HFF-Myc (cell line): ENCODE results near the gene ST3GAL3.

ENCODE experiments used
- DNase-seq: peaks from one replicate; pipeline ENCODE4 v3.0.0-alpha.2; 2011; ENCODE audit warnings: low read depth; ENCODE audit errors: extremely low read depth
- H3K4me3 ChIP-seq: replicated peaks from 2 replicates; pipeline ENCODE4 v1.5.1; 2011; ENCODE audit warnings: low read depth, mild to moderate bottlenecking, control low read depth, low read length
- TF ChIP-seq, protein P1 (sequence below): IDR thresholded peaks from 2 replicates; pipeline ENCODE4 v1.5.1; 2012; ENCODE audit warnings: mild to moderate bottlenecking, low read depth, low read length, control low read depth; ENCODE audit errors: missing control alignments

ST3GAL3 gene

DNA sequence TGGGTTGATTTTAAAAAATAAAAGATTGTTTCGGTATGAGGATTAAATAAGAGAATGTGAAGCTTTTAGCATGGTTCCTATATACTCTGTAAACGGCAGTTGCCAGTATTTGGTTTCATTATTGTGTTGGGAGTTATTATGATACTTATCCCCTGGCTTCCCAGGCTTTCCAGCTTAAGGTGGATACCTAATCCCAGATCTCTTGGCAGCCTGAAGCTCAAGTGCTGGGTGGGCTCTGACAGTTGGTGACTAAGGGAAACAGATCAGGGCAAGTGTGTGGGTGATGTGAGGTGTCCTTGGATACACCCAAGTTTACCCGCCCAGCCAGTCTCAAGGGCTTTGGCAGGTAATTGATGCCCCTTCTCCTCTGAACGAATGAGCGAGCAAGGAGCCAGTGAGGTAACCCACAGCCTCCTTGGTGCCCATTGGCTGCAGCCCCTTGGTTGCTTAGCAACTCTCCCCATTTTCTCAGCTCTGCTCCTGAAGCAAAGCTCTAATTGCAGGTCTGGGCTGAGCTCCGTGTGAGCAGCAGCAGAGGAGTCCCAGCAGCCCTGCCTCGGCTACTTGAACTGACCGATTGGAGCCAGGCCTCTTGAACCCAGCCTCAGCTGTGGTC, 245.5 kb downstream of the ST3GAL3 start:
- DNase-seq = no peak
- TF ChIP-seq, protein P1, sequence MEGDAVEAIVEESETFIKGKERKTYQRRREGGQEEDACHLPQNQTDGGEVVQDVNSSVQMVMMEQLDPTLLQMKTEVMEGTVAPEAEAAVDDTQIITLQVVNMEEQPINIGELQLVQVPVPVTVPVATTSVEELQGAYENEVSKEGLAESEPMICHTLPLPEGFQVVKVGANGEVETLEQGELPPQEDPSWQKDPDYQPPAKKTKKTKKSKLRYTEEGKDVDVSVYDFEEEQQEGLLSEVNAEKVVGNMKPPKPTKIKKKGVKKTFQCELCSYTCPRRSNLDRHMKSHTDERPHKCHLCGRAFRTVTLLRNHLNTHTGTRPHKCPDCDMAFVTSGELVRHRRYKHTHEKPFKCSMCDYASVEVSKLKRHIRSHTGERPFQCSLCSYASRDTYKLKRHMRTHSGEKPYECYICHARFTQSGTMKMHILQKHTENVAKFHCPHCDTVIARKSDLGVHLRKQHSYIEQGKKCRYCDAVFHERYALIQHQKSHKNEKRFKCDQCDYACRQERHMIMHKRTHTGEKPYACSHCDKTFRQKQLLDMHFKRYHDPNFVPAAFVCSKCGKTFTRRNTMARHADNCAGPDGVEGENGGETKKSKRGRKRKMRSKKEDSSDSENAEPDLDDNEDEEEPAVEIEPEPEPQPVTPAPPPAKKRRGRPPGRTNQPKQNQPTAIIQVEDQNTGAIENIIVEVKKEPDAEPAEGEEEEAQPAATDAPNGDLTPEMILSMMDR = no peak
- H3K4me3 ChIP-seq = no peak overlapping the region

DNA sequence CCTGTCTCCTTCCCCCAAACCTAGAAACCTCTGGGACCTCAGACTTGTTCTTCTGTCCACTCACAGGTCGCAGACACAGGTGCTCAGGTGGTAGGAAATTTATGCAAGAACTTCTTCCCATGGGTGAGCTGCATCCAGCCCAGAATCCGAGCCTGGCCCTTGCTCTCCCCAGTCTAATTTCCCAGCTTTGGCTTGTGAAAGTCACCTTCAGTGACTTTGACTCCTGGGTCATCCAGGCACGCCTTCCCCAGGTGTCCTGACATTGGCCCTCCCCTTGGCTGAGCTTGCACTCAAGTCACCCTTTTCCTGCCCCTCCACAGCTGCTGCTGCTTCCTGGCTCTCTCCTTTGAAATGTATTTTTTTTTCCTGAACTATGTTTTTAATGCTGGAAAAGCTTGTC, 246.0 kb downstream of the ST3GAL3 start:
- TF ChIP-seq, protein P1 = no peak
- DNase-seq = no peak
- no peak overlapping the region for H3K4me3 ChIP-seq

DNA sequence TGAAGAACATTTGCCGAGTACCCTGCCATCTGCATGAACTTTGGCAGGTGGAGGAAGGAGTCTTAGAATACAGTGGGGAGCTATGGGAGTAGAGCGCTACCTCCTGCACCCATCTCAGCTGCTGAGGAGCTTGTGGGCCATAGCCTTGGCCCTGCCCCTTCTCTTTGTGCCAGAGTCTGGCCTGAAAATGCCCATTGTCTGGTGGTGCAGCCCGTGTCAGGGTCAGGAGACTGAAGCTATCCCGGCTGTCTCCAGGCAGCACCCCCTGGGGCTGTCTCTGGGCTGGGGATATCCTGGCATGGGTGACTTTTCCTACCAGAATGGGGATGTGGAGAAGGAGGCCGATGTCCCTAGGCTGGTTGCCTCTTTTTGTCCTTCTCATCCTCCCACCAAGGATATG, 246.7 kb downstream of the ST3GAL3 start:
- TF ChIP-seq, protein P1 = no peak
- no peak overlapping the region for H3K4me3 ChIP-seq
- no peak for DNase-seq

DNA sequence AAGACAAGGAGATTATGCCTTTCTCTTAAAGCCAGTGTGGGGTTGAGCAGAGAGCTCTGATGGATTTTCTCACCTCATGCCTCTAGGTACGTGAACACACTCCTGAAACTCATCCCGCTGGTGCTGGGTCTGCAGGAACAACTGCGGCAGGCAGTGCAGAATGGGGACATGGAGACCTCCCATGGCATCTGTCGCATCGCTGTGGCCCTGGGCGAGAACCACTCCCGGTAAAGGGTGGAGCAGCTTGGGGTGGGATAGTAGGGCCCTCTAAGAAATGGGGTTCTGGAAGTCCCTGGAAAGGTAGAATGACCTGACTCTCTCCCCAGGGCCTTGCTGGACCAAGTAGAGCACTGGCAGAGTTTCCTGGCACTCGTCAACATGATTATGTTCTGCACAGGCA, 248.9 kb downstream of the ST3GAL3 start:
- DNase-seq = no peak
- no peak overlapping the region for H3K4me3 ChIP-seq
- TF ChIP-seq, protein P1 = no peak

DNA sequence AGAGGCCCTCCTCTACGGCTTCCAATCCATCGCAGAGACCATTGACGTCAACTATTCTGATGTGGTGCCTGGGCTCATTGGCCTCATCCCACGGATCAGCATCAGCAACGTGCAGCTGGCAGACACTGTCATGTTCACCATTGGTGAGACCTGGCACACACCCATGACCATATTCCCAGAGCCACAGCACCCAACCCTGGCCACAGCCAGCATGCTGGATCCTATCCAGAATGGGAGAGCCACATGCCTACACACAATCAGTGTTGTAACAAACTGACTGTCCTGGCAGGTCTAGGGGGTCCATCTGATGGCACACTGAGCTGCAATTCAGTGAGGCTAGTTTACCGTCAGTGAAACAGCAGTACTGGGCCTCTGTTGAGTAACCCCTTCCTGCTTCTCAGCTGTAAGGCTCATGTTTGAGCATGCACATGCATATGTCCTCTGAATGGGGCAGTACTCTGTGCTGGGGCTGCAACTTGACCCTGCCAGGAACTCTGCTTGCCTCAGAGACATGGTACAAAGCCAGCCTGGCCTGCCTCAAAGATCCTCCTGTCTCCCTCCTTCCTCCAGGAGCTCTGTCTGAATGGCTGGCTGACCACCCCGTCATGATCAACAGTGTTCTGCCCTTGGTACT, 250.2 kb downstream of the ST3GAL3 start:
- DNase-seq = no peak
- TF ChIP-seq, protein P1 = no peak
- H3K4me3 ChIP-seq = no peak overlapping the region

DNA sequence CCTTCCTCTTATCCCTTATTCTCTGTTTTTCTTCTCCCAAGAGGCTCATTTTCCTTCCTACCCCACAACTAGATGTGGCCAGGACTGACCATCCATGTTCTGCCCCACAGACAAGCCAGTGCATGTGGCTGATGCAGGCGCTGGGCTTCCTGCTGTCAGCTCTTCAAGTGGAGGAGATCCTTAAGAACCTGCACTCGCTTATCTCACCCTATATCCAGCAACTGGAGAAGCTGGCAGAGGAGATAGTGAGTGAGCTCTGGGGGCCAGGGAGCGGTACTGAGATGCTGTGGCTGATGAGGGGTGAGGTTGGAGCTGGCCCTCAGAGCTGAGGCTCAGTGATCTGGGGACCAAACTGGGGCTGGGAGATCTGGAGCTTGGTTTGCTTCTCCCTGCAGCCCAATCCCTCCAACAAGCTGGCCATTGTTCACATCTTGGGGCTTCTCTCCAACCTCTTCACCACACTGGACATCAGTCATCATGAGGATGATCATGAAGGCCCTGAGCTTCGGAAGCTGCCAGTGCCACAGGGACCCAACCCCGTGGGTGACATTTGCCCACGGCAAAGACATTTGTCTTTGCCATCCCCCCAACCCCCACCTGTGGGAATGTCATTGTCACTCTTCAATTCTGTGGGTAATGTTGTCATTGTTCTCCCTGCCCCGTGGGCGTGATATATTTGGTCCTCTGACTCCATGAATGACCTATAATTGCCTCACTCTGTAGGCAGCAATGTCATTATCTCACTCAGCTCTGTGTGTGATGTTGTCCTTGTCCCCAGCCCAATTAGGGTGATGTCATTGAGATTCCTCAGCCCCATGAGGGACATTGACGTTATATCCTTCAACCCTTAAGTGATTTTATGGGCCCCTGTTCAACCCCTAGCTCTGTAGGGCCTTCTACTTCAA, 251.3 kb downstream of the ST3GAL3 start:
- TF ChIP-seq, protein P1 = no peak
- H3K4me3 ChIP-seq = no peak overlapping the region
- DNase-seq = no peak
